Neural cell (in vitro differentiated cells): ENCODE measurements around the gene PSMA6.

Experiments used
- EP300 ChIP-seq: fragments of 450-650 bp; conservative IDR thresholded peaks from 2 replicates; pipeline ENCODE4 v1.6.1; 2014; ENCODE audit warnings: antibody characterized with exemption, mild to moderate bottlenecking, moderate library complexity; ENCODE audit not compliant: poor library complexity, severe bottlenecking
- EZH2 ChIP-seq: fragments of 200-600, 300-800 bp; shearing (Covaris generic), sonication (generic); IDR thresholded peaks from 2 replicates; pipeline ENCODE4 v1.6.1; 2014; ENCODE audit warnings: antibody characterized with exemption, low read length, borderline replicate concordance, mild to moderate bottlenecking; ENCODE audit not compliant: insufficient read depth, poor library complexity, severe bottlenecking
- MXI1 ChIP-seq: fragments of 450-650 bp; conservative IDR thresholded peaks from 2 replicates; pipeline ENCODE4 v1.6.1; 2014; ENCODE audit warnings: antibody characterized with exemption, mild to moderate bottlenecking; ENCODE audit not compliant: poor library complexity, severe bottlenecking
- POLR2AphosphoS5 ChIP-seq: IDR thresholded peaks from 2 replicates; pipeline ENCODE4 v1.6.1; 2012
- RAD21 ChIP-seq: fragments of 450-650 bp; conservative IDR thresholded peaks from 2 replicates; pipeline ENCODE4 v1.6.1; 2014; ENCODE audit warnings: antibody characterized with exemption, mild to moderate bottlenecking, moderate library complexity
- SMC3 ChIP-seq: fragments of 450-650 bp; conservative IDR thresholded peaks from 2 replicates; pipeline ENCODE4 v1.6.1; 2014; ENCODE audit warnings: antibody characterized with exemption, mild to moderate bottlenecking, moderate library complexity; ENCODE audit not compliant: poor library complexity
- TF ChIP-seq, protein P1 (sequence below): fragments of 450-650 bp; IDR thresholded peaks from 2 replicates; pipeline ENCODE4 v1.5.1; 2014; ENCODE audit warnings: antibody characterized with exemption, mild to moderate bottlenecking, moderate library complexity; ENCODE audit not compliant: poor library complexity, severe bottlenecking
- TF ChIP-seq, protein P2 (sequence below): IDR thresholded peaks from 2 replicates; pipeline ENCODE4 v1.6.1; 2012; ENCODE audit warnings: borderline replicate concordance

DNA sequence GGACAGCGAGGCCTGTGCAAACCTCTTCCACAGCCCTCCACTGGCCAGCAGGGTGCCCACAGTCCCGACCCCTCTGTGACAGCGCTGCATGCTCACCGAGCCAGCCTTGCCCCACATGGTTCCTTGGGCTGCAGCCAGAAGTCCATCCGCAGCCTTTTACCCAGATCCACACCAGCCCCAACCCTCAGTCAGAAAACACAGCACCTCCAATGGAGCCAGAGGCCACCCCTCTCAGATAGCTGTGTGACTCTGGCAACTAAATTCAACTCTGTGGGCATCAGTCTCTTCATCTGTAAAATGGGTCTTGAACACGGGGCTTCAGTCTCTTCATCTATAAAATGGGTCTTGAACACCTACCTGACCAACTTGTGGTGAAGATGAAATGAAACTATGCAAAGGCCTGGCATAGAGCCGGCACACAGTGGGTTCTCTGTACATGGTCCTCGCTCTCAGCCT, 74.4 kb downstream of the PSMA6 start:
- TF ChIP-seq, protein P1, sequence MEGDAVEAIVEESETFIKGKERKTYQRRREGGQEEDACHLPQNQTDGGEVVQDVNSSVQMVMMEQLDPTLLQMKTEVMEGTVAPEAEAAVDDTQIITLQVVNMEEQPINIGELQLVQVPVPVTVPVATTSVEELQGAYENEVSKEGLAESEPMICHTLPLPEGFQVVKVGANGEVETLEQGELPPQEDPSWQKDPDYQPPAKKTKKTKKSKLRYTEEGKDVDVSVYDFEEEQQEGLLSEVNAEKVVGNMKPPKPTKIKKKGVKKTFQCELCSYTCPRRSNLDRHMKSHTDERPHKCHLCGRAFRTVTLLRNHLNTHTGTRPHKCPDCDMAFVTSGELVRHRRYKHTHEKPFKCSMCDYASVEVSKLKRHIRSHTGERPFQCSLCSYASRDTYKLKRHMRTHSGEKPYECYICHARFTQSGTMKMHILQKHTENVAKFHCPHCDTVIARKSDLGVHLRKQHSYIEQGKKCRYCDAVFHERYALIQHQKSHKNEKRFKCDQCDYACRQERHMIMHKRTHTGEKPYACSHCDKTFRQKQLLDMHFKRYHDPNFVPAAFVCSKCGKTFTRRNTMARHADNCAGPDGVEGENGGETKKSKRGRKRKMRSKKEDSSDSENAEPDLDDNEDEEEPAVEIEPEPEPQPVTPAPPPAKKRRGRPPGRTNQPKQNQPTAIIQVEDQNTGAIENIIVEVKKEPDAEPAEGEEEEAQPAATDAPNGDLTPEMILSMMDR = no peak
- TF ChIP-seq POLR2AphosphoS5 (no peak), EP300 (no peak), EZH2 (no peak), RAD21 (no peak), MXI1 (no peak), SMC3 (no peak)
- TF ChIP-seq, protein P2, sequence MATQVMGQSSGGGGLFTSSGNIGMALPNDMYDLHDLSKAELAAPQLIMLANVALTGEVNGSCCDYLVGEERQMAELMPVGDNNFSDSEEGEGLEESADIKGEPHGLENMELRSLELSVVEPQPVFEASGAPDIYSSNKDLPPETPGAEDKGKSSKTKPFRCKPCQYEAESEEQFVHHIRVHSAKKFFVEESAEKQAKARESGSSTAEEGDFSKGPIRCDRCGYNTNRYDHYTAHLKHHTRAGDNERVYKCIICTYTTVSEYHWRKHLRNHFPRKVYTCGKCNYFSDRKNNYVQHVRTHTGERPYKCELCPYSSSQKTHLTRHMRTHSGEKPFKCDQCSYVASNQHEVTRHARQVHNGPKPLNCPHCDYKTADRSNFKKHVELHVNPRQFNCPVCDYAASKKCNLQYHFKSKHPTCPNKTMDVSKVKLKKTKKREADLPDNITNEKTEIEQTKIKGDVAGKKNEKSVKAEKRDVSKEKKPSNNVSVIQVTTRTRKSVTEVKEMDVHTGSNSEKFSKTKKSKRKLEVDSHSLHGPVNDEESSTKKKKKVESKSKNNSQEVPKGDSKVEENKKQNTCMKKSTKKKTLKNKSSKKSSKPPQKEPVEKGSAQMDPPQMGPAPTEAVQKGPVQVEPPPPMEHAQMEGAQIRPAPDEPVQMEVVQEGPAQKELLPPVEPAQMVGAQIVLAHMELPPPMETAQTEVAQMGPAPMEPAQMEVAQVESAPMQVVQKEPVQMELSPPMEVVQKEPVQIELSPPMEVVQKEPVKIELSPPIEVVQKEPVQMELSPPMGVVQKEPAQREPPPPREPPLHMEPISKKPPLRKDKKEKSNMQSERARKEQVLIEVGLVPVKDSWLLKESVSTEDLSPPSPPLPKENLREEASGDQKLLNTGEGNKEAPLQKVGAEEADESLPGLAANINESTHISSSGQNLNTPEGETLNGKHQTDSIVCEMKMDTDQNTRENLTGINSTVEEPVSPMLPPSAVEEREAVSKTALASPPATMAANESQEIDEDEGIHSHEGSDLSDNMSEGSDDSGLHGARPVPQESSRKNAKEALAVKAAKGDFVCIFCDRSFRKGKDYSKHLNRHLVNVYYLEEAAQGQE = no peak
